GM13976 (cell line): ENCODE data around the gene SH2D4B.

Experiments used
- DNase-seq: peaks from one replicate; pipeline ENCODE4 v3.0.0; 2012; ENCODE audit warnings: low spot score
- CTCF ChIP-seq: IDR thresholded peaks from 2 replicates; pipeline ENCODE4 v1.5.1; 2012; ENCODE audit warnings: borderline replicate concordance, mild to moderate bottlenecking; ENCODE audit not compliant: insufficient read depth; ENCODE audit errors: extremely low read depth, missing control alignments, control extremely low read depth
- in situ Hi-C: fragments of 300-500 bp; cut with MboI; formaldehyde crosslinking; loops from one replicate; pipeline ENCODE4 v1.12.0; 2022; ENCODE audit warnings: low sequenced_read_pairs, mixed read lengths, inconsistent platforms; ENCODE audit not compliant: unreplicated experiment

SH2D4B gene

GRCh38 chr10:80579849-80580637 lies 42.3 kb downstream of the SH2D4B start:
- in situ Hi-C loops, result no loop called here
- TF ChIP-seq CTCF, result no peak
- DNase-seq, result no peak

- DNase-seq, result no peak
- no peak for TF ChIP-seq CTCF
- in situ Hi-C loops, result no loop called here
Observed at GRCh38 chr10:80580638-80581468, 43.2 kb downstream of the SH2D4B start.

- in situ Hi-C loops, result no loop called here
- TF ChIP-seq CTCF, result no peak
- no peak for DNase-seq
Observed at GRCh38 chr10:80581469-80581835, 43.8 kb downstream of the SH2D4B start.

- TF ChIP-seq CTCF, result no peak
- DNase-seq, result no peak
- in situ Hi-C loops, result no loop called here
Observed at GRCh38 chr10:80582286-80582960, 44.7 kb downstream of the SH2D4B start.

- in situ Hi-C loops, result no loop called here
- DNase-seq, result no peak
- no peak for TF ChIP-seq CTCF
Observed at GRCh38 chr10:80583685-80584084, 46.0 kb downstream of the SH2D4B start.

- no peak for TF ChIP-seq CTCF
- DNase-seq, result no peak
- in situ Hi-C loops, result no loop called here
Observed at GRCh38 chr10:80585812-80586211, 48.1 kb downstream of the SH2D4B start.
